Suppressor macrophage (primary cell): ENCODE measurements around the gene INTS2.
"Not testable (repeated sequence)": the region's sequence is repeated elsewhere in the genome, so short reads cannot be mapped to it uniquely, and the experiment has no call there.

Experiments
- DNase-seq, 4 experiments: peaks; one replicate each; pipeline ENCODE4 v3.0.0-alpha.2; 2020 to 2022

INTS2 gene

GRCh38 chr17:61848247-61848646 is 79.5 kb downstream of the INTS2 start:
- DNase-seq: no peak

GRCh38 chr17:61847659-61848058 is 80.1 kb downstream of the INTS2 start:
- DNase-seq: no peak

GRCh38 chr17:61846761-61847375 is 80.9 kb downstream of the INTS2 start:
- DNase-seq: peak in 2 of 4 experiments; percentile 46 to 59

- no peak for DNase-seq
These were observed 81.7 kb downstream of the INTS2 start for GRCh38 chr17:61846088-61846487.

- DNase-seq: no peak
These were observed 84.3 kb downstream of the INTS2 start for GRCh38 chr17:61843435-61843834.

GRCh38 chr17:61842899-61843298 is 84.9 kb downstream of the INTS2 start:
- no peak for DNase-seq

GRCh38 chr17:61839300-61839786 is 88.4 kb downstream of the INTS2 start:
- no peak for DNase-seq

- peak; percentile 77 to 90 (median 82) for DNase-seq
These were observed 90.4 kb downstream of the INTS2 start for GRCh38 chr17:61837175-61838051.

GRCh38 chr17:61836266-61837174 is 91.3 kb downstream of the INTS2 start:
- no peak for DNase-seq

- DNase-seq: no peak
These were observed 92.2 kb downstream of the INTS2 start for GRCh38 chr17:61835606-61836005.

- no peak for DNase-seq
These were observed 93.2 kb downstream of the INTS2 start for GRCh38 chr17:61834610-61835009.

- DNase-seq: no peak
These were observed 94.1 kb downstream of the INTS2 start for GRCh38 chr17:61833536-61834193.

GRCh38 chr17:61832463-61832862 is 95.3 kb downstream of the INTS2 start:
- DNase-seq: no peak

GRCh38 chr17:61831099-61831498 is 96.7 kb downstream of the INTS2 start:
- no peak for DNase-seq

GRCh38 chr17:61828694-61829093 is 99.1 kb downstream of the INTS2 start:
- DNase-seq: no peak

GRCh38 chr17:61827649-61828395 is 100.0 kb downstream of the INTS2 start:
- no peak for DNase-seq

GRCh38 chr17:61826866-61827265 is 100.9 kb downstream of the INTS2 start:
- DNase-seq: not testable (repeated sequence)

- DNase-seq: not testable (repeated sequence)
These were observed 101.6 kb downstream of the INTS2 start for GRCh38 chr17:61826198-61826597.

GRCh38 chr17:61825448-61826137 is 102.2 kb downstream of the INTS2 start:
- DNase-seq: no peak

GRCh38 chr17:61822326-61823285 is 105.2 kb downstream of the INTS2 start:
- DNase-seq: no peak
